H1 (cell line): ENCODE measurements around the gene IDI1. TPM values are rescaled to one million over a fixed set of nuclear protein-coding genes. Genes with fewer than 3 reads are reported as not detected.

Experiments used
- CTCF ChIA-PET: fragments of 300-600 bp; sonication (Branson Sonifier 250); formaldehyde crosslinking; loops from one replicate; lab custom pipeline; 2021; ENCODE audit not compliant: partially characterized antibody; lab: Charles Lee
- POLR2A ChIA-PET: fragments of 300-600 bp; sonication (Branson Sonifier 250); formaldehyde crosslinking; loops from one replicate; lab custom pipeline; 2021; ENCODE audit warnings: inconsistent platforms; ENCODE audit not compliant: partially characterized antibody; lab: Charles Lee
- DNase-seq, 2 experiments: peaks; one replicate each; pipeline versions ENCODE4 v3.0.0 to v3.0.0-alpha.2; 2010 to 2022; ENCODE audit warnings: low spot score in 2 of 2, low read depth in 1 of 2, mixed read lengths in 1 of 2
- FAIRE-seq: peaks from 2 replicates; lab custom pipeline; 2011; peaks lifted over from hg19 to GRCh38; lab: Jason Lieb, UNC
- H2AFZ ChIP-seq: 2 replicates; pipeline ENCODE4 v1.8.1; 2012; ENCODE audit warnings: low read length, inconsistent platforms
- H2AK5ac ChIP-seq: 2 replicates; pipeline ENCODE4 v1.6.1; 2013; ENCODE audit warnings: low read depth, low read length
- H2BK120ac ChIP-seq: replicated peaks from 2 replicates; pipeline ENCODE3; 2013; ENCODE audit warnings: low read depth, low read length, inconsistent platforms
- H2BK12ac ChIP-seq: 2 replicates; pipeline ENCODE4 v1.6.1; 2013; ENCODE audit warnings: low read depth, low read length
- H2BK15ac ChIP-seq: 2 replicates; pipeline ENCODE4 v1.6.1; 2013; ENCODE audit warnings: low read length
- H2BK20ac ChIP-seq: 2 replicates; pipeline ENCODE4 v1.6.1; 2013; ENCODE audit warnings: low read length
- H2BK5ac ChIP-seq: 2 replicates; pipeline ENCODE4 v1.6.1; 2013; ENCODE audit warnings: low read depth, low read length
- H3K14ac ChIP-seq: 2 replicates; pipeline ENCODE4 v1.6.1; 2013; ENCODE audit warnings: inconsistent platforms; ENCODE audit not compliant: insufficient read length
- H3K18ac ChIP-seq: 2 replicates; pipeline ENCODE4 v1.6.1; 2013; ENCODE audit warnings: low read length; ENCODE audit errors: extremely low read depth
- H3K23ac ChIP-seq: 2 replicates; pipeline ENCODE4 v1.6.1; 2013; ENCODE audit warnings: inconsistent platforms; ENCODE audit not compliant: insufficient read length
- H3K23me2 ChIP-seq: 2 replicates; pipeline ENCODE4 v1.6.1; 2013; ENCODE audit warnings: low read depth, low read length
- H3K27ac ChIP-seq: 2 replicates; pipeline ENCODE4 v1.6.1; 2011; ENCODE audit warnings: low read depth, low read length, inconsistent platforms
- H3K27me3 ChIP-seq, 4 experiments: replicated peaks in 1 of 4; 1 replicate in 1 of 4; 2 replicates in 3 of 4; pipeline versions ENCODE4 v1.6.1 to v1.8.1; 2011 to 2013; ENCODE audit warnings: low read length in 3 of 4, mild to moderate bottlenecking in 3 of 4, inconsistent platforms in 2 of 4, mixed read lengths in 2 of 4, moderate library complexity in 1 of 4; ENCODE audit not compliant: control insufficient read depth in 3 of 4, insufficient read depth in 3 of 4; ENCODE audit errors: extremely low read depth in 1 of 4
- H3K36me3 ChIP-seq, 4 experiments: 2 replicates each; pipeline versions ENCODE4 v1.6.1 to v1.8.1; 2011 to 2013; ENCODE audit warnings: mild to moderate bottlenecking in 4 of 4, low read length in 3 of 4, moderate library complexity in 2 of 4, control low read depth in 1 of 4, inconsistent platforms in 1 of 4; ENCODE audit not compliant: insufficient read depth in 4 of 4, control insufficient read depth in 2 of 4
- H3K4ac ChIP-seq: replicated peaks from 2 replicates; pipeline ENCODE3; 2013; ENCODE audit warnings: low read length, low read depth, mixed read lengths, inconsistent platforms; ENCODE audit not compliant: insufficient read length
- H3K4me1 ChIP-seq, 4 experiments: replicated peaks in 1 of 4; 1 replicate in 1 of 4; 2 replicates in 3 of 4; pipeline versions ENCODE4 v1.6.1 to v1.8.1; 2011 to 2013; ENCODE audit warnings: low read length in 3 of 4, inconsistent platforms in 2 of 4, mixed read lengths in 1 of 4; ENCODE audit not compliant: insufficient read depth in 4 of 4, control insufficient read depth in 3 of 4
- H3K4me2 ChIP-seq, 2 experiments: 2 replicates each; pipeline versions ENCODE4 v1.6.1 to v1.8.1; 2011 to 2013; ENCODE audit warnings: low read depth in 2 of 2, low read length in 2 of 2, control low read depth in 1 of 2, inconsistent platforms in 1 of 2, mild to moderate bottlenecking in 1 of 2; ENCODE audit not compliant: insufficient read depth in 1 of 2
- H3K4me3 ChIP-seq, 4 experiments: fragments of 200-600, 300-600 bp in 1 of 4; sonication (generic), shearing (Covaris generic), sonication (Bioruptor Twin) in 1 of 4; 2 replicates each; pipeline versions ENCODE4 v1.5.1 to v1.8.1; 2011 to 2016; ENCODE audit warnings: low read length in 4 of 4, low read depth in 3 of 4, control low read depth in 2 of 4, inconsistent platforms in 2 of 4, mild to moderate bottlenecking in 2 of 4, mixed read lengths in 1 of 4, moderate library complexity in 1 of 4; ENCODE audit not compliant: insufficient read depth in 2 of 4; ENCODE audit errors: extremely low read depth in 1 of 4
- H3K56ac ChIP-seq: replicated peaks from 2 replicates; pipeline ENCODE3; 2013; ENCODE audit warnings: low read depth, mild to moderate bottlenecking, mixed read lengths, low read length, inconsistent platforms; ENCODE audit not compliant: insufficient read length
- H3K79me1 ChIP-seq: 2 replicates; pipeline ENCODE4 v1.6.1; 2013; ENCODE audit warnings: low read depth, low read length, control low read depth
- H3K79me2 ChIP-seq, 2 experiments: 2 replicates each; pipeline versions ENCODE4 v1.6.1 to v1.8.1; 2012 to 2013; ENCODE audit warnings: low read length in 2 of 2, mild to moderate bottlenecking in 2 of 2, inconsistent platforms in 1 of 2; ENCODE audit not compliant: insufficient read depth in 2 of 2, control insufficient read depth in 1 of 2
- H3K9ac ChIP-seq, 4 experiments: replicated peaks in 1 of 4; 1 replicate in 1 of 4; 2 replicates in 3 of 4; pipeline versions ENCODE4 v1.6.1 to v1.8.1; 2011 to 2013; ENCODE audit warnings: low read depth in 3 of 4, low read length in 3 of 4, control low read depth in 2 of 4, mild to moderate bottlenecking in 2 of 4, moderate library complexity in 2 of 4, inconsistent platforms in 1 of 4; ENCODE audit errors: extremely low read depth in 1 of 4
- H3K9me3 ChIP-seq, 2 experiments: 2 replicates each; pipeline versions ENCODE4 v1.6.1 to v1.8.1; 2012 to 2013; ENCODE audit warnings: mild to moderate bottlenecking in 2 of 2, moderate library complexity in 2 of 2, control low read depth in 1 of 2, inconsistent platforms in 1 of 2, low read depth in 1 of 2, low read length in 1 of 2, mixed read lengths in 1 of 2; ENCODE audit not compliant: insufficient read depth in 2 of 2
- H4K20me1 ChIP-seq, 2 experiments: replicated peaks in 1 of 2; 2 replicates each; pipeline versions ENCODE3 to v1.8.1; 2011 to 2013; ENCODE audit warnings: inconsistent platforms in 2 of 2, low read length in 2 of 2, mild to moderate bottlenecking in 1 of 2; ENCODE audit not compliant: insufficient read depth in 2 of 2, control insufficient read depth in 1 of 2
- H4K5ac ChIP-seq: 2 replicates; pipeline ENCODE4 v1.6.1; 2013; ENCODE audit warnings: low read length, low read depth, mixed read lengths, inconsistent platforms; ENCODE audit not compliant: insufficient read length
- H4K8ac ChIP-seq: 2 replicates; pipeline ENCODE4 v1.8.0; 2013; ENCODE audit warnings: mild to moderate bottlenecking, moderate library complexity, low read length, inconsistent platforms; ENCODE audit not compliant: insufficient read depth; ENCODE audit errors: extremely low read depth
- H4K91ac ChIP-seq: replicated peaks from 2 replicates; pipeline ENCODE3; 2013; ENCODE audit warnings: low read length, mixed read lengths, inconsistent platforms; ENCODE audit not compliant: insufficient read length
- MAFK ChIP-seq: IDR thresholded peaks from 2 replicates; pipeline ENCODE4 v1.6.1; 2012; ENCODE audit warnings: low read depth, mild to moderate bottlenecking, improper control_type of control experiment, low read length
- TEAD4 ChIP-seq: IDR thresholded peaks from 2 replicates; pipeline ENCODE4 v1.6.1; 2012; ENCODE audit warnings: low read depth, low read length, inconsistent platforms, mixed read lengths
- WGBS, 2 experiments: shearing (Covaris generic) in 1 of 2; methylation state at CpG; one replicate each; pipeline versions ENCODE4 v1.1.6 to v1.1.7; 2013 to 2015; ENCODE audit warnings: low lambda C conversion rate in 2 of 2, mixed read lengths in 2 of 2, inconsistent platforms in 1 of 2, low coverage in 1 of 2, missing lambda C conversion rate in 1 of 2; ENCODE audit not compliant: insufficient replicate concordance in 2 of 2, insufficient coverage in 1 of 2, insufficient read length in 1 of 2; ENCODE audit errors: extremely low coverage in 1 of 2, missing lambda C conversion rate in 1 of 2; 5-methylcytosine and 5-hydroxymethylcytosine counted together
- polyA plus RNA-seq, 7 experiments: library from polyadenylated mRNA; depleted of rRNA in 3 of 7; stranded (reverse) in 5 of 7; unstranded in 2 of 7; fragments of >200 nt in 5 of 7; fragments of 200-250 nt in 2 of 7; gene quantifications; 1 replicate in 5 of 7; 2 replicates in 1 of 7; 4 replicates in 1 of 7; pipeline versions ENCODE4 v1.2.1 to v1.2.3, GENCODE V29; 2011 to 2013; ENCODE audit warnings: missing spikeins in 2 of 7, mixed read lengths in 2 of 7
- total RNA-seq: library from RNA; stranded (reverse); fragmentation: NEBNext Ultra II Directional; extraction: Animal tissue kit (Norgen Biotek cat#: 25700); gene quantifications from 2 replicates; pipeline ENCODE4 v1.2.1, GENCODE V29; 2021

The IDI1 gene
- total and polyA plus RNA-seq, 2 of the 8 experiments (the other 6 are each of a cell fraction or from before 2014, with no cell fraction given) = 35.3 to 56.6 TPM

DNA sequence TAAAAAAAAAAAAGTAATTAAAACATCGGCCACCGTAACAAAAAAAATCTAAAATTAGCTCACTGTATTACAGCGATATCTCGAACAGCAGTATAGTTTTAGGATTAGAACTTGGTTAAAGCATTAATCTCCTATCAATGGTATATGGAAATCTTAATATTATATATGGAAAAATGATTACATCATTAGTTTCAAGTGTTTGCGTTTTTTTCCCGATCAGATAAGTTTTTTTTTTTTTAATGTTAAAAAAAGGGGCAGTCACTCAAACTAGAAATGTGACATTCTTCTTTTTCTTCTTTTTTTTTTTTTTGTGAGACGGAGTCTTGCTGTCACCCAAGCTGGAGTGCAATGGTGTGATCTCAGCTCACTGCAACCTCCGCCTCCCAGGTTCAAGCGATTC, 7.4 kb downstream of the IDI1 start:
- CTCF ChIA-PET = interaction anchor here (1.1 kb wide), 1 partner anchor 33 kb away, joined by 4 read pairs; no protein-coding TSS in a partner anchor
- Histone ChIP-seq H3K79me2 (peaks cover 14 to 36% of the 10 kb centered on the region in 2 experiments), H3K36me3 (peaks cover 3 to 55% (median 31%) of the 10 kb centered on the region in 4 experiments; a peak in 7 of 8 replicates)
- TF ChIP-seq TEAD4 = no peak
- no peak for TF ChIP-seq MAFK

More for the DNA sequence above, 7.4 kb downstream of the IDI1 start:
- Histone ChIP-seq H3K4me2 (no peak overlapping the region), H3K14ac (no peak overlapping the region), H4K91ac (no peak overlapping the region), H3K23ac (no peak overlapping the region), H3K4me3 (no peak overlapping the region), H3K18ac (no peak overlapping the region), H3K27me3 (no peaks in the 10 kb centered on the region), H4K8ac (no peak overlapping the region), H2BK5ac (no peak overlapping the region), H3K9me3 (no peaks in the 10 kb centered on the region), H3K56ac (no peak overlapping the region), H2BK15ac (no peak overlapping the region), H3K79me1 (peaks cover 10% of the 10 kb centered on the region; the same call in 1 of the 2 replicates), H2AFZ (no peak overlapping the region), H3K4ac (no peak overlapping the region), H2AK5ac (no peak overlapping the region), H4K20me1 (peaks cover 4 to 27% of the 10 kb centered on the region in 2 experiments), H3K23me2 (no peaks in the 10 kb centered on the region), H3K4me1 (peaks cover 0 to 3% (median 1%) of the 10 kb centered on the region in 4 experiments; a peak in 2 of 7 replicates), H3K9ac (no peak overlapping the region), H2BK12ac (no peak overlapping the region), H3K27ac (no peak overlapping the region), H2BK120ac (no peak overlapping the region), H4K5ac (no peak overlapping the region), H2BK20ac (no peak overlapping the region)
- DNase-seq (no peak), FAIRE-seq (no peak)
- POLR2A ChIA-PET = interaction anchor here (0.7 to 1.8 kb wide), 2 partner anchors 9 to 21 kb away, joined by 4 to 5 read pairs; no protein-coding TSS in a partner anchor
- WGBS, 2 experiments = 95% methylated on average over 8 of the region's 9 CpGs; no CpG with 5 or more reads in 1 of the 2 experiments
